Liver (tissue), 9 donors: ENCODE data around the gene ZFP57. TPM values are rescaled to one million over a fixed set of nuclear protein-coding genes. Genes with fewer than 3 reads are reported as not detected.

ENCODE experiments used
- DNase-seq: peaks from one replicate; pipeline ENCODE4 v3.0.0-alpha.2; 2017; ENCODE audit warnings: low spot score
- H3K27ac ChIP-seq, 2 donors: one replicate each; pipeline ENCODE4 v1.7.0; 2013; ENCODE audit warnings: inconsistent platforms in 2 of 2, low read length in 2 of 2, control low read depth in 1 of 2, low read depth in 1 of 2, mild to moderate bottlenecking in 1 of 2
- H3K27me3 ChIP-seq, 4 donors: one replicate each; pipeline versions ENCODE4 v1.6.1 to v1.7.0; 2013; ENCODE audit warnings: low read length in 3 of 4, inconsistent platforms in 1 of 4, mild to moderate bottlenecking in 1 of 4, moderate library complexity in 1 of 4; ENCODE audit not compliant: control insufficient read depth in 4 of 4, insufficient read depth in 4 of 4
- H3K36me3 ChIP-seq, 4 donors: one replicate each; pipeline versions ENCODE4 v1.6.1 to v1.7.0; 2013; ENCODE audit warnings: low read length in 3 of 4, mild to moderate bottlenecking in 3 of 4, low read depth in 1 of 4, moderate library complexity in 1 of 4; ENCODE audit not compliant: control insufficient read depth in 4 of 4, insufficient read depth in 3 of 4
- H3K4me1 ChIP-seq, 4 donors: one replicate each; pipeline versions ENCODE4 v1.6.1 to v1.7.0; 2013; ENCODE audit warnings: low read length in 3 of 4, mild to moderate bottlenecking in 3 of 4, moderate library complexity in 1 of 4; ENCODE audit not compliant: control insufficient read depth in 4 of 4, insufficient read depth in 4 of 4
- H3K4me3 ChIP-seq, 3 donors: one replicate each; pipeline versions ENCODE4 v1.6.1 to v1.7.0; 2013; ENCODE audit warnings: low read length in 3 of 3, control low read depth in 1 of 3, low read depth in 1 of 3, mild to moderate bottlenecking in 1 of 3
- H3K9ac ChIP-seq, 2 donors: one replicate each; pipeline ENCODE4 v1.7.0; 2013; ENCODE audit warnings: low read length in 2 of 2, mild to moderate bottlenecking in 2 of 2, moderate library complexity in 2 of 2, control low read depth in 1 of 2, low read depth in 1 of 2
- H3K9me3 ChIP-seq, 4 donors: one replicate each; pipeline versions ENCODE4 v1.6.1 to v1.7.0; 2013; ENCODE audit warnings: low read length in 3 of 4; ENCODE audit not compliant: control insufficient read depth in 4 of 4
- ATF3 ChIP-seq: IDR thresholded peaks from 2 replicates; pipeline ENCODE4 v1.6.1; 2016; ENCODE audit warnings: antibody characterized with exemption
- EGR1 ChIP-seq, 2 donors: IDR thresholded peaks; 2 replicates each; pipeline ENCODE4 v1.6.1; 2016 to 2018; ENCODE audit warnings: antibody characterized with exemption in 2 of 2, low read depth in 2 of 2
- FOXA2 ChIP-seq: IDR thresholded peaks from 2 replicates; pipeline ENCODE4 v1.6.1; 2016; ENCODE audit warnings: antibody characterized with exemption
- GABPA ChIP-seq, 2 donors: IDR thresholded peaks in 1 of 2; conservative IDR thresholded peaks in 1 of 2; 2 replicates each; pipeline ENCODE4 v1.6.1; 2016; ENCODE audit warnings: antibody characterized with exemption in 2 of 2, mild to moderate bottlenecking in 1 of 2, moderate library complexity in 1 of 2
- HNF4A ChIP-seq, 2 donors: conservative IDR thresholded peaks; 2 replicates each; pipeline ENCODE4 v1.6.1; 2016; ENCODE audit warnings: antibody characterized with exemption in 2 of 2, mild to moderate bottlenecking in 2 of 2
- HNF4G ChIP-seq: IDR thresholded peaks from 2 replicates; pipeline ENCODE4 v1.6.1; 2016; ENCODE audit warnings: antibody characterized with exemption
- JUND ChIP-seq, 2 donors: IDR thresholded peaks; 2 replicates each; pipeline ENCODE4 v1.6.1; 2016; ENCODE audit warnings: antibody characterized with exemption in 2 of 2
- MAX ChIP-seq: IDR thresholded peaks from 2 replicates; pipeline ENCODE4 v1.6.1; 2016; ENCODE audit warnings: antibody characterized with exemption
- RAD21 ChIP-seq, 2 donors: IDR thresholded peaks; 2 replicates each; pipeline ENCODE4 v1.6.1; 2016; ENCODE audit warnings: antibody characterized with exemption in 2 of 2, mild to moderate bottlenecking in 2 of 2
- RXRA ChIP-seq, 2 donors: IDR thresholded peaks; 2 replicates each; pipeline ENCODE4 v1.6.1; 2017 to 2018; ENCODE audit warnings: antibody characterized with exemption in 2 of 2, mild to moderate bottlenecking in 1 of 2
- SP1 ChIP-seq: IDR thresholded peaks from 2 replicates; pipeline ENCODE4 v1.6.1; 2018; ENCODE audit warnings: antibody characterized with exemption, mild to moderate bottlenecking
- TAF1 ChIP-seq: conservative IDR thresholded peaks from 2 replicates; pipeline ENCODE4 v1.6.1; 2016; ENCODE audit warnings: antibody characterized with exemption, mild to moderate bottlenecking
- ZBTB33 ChIP-seq: IDR thresholded peaks from 2 replicates; pipeline ENCODE4 v1.6.1; 2016; ENCODE audit warnings: antibody characterized with exemption
- WGBS: extraction: QIAGEN DNeasy Blood & Tissue Kit; methylation state at CpG from one replicate; pipeline ENCODE4 v1.1.7; 2013; 5-methylcytosine and 5-hydroxymethylcytosine counted together
- polyA plus RNA-seq, 2 donors: library from polyadenylated mRNA; stranded (reverse) in 1 of 2; unstranded in 1 of 2; fragments of 200-250 nt in 1 of 2; fragments of >200 nt in 1 of 2; fragmentation: Nextera tagmentation in 1 of 2; extraction: Ambion mirVana in 1 of 2; gene quantifications; one replicate each; pipeline versions ENCODE4 v1.2.1 to v1.2.3, GENCODE V29; 2013 to 2015
- total RNA-seq, 2 donors: library from RNA; depleted of rRNA; stranded (reverse); fragments of >200 nt; gene quantifications; one replicate each; pipeline ENCODE4 v1.2.3, GENCODE V29; 2014
- TF ChIP-seq, protein P1 (sequence below): fragments of 150-350 bp; IDR thresholded peaks from 2 replicates; pipeline ENCODE4 v1.5.1; 2017; ENCODE audit warnings: improper control_type of control experiment, low read depth, low read length; ENCODE audit not compliant: missing input control
- TF ChIP-seq, protein P2 (sequence below): IDR thresholded peaks from 2 replicates; pipeline ENCODE4 v1.6.1; 2016; ENCODE audit warnings: antibody characterized with exemption, mild to moderate bottlenecking
- donor health status: healthy.
- donor health status: healthy.
- donor health status: healthy.
- donor health status: healthy.
- donor health status: healthy.

ZFP57 gene
- total and polyA plus RNA-seq, 4 donors, result not detected

- Histone ChIP-seq H3K9me3 (no peaks in the 10 kb centered on the region), H3K9ac (no peak overlapping the region), H3K27me3 (no peaks in the 10 kb centered on the region), H3K36me3 (no peaks in the 10 kb centered on the region), H3K4me3 (no peak overlapping the region), H3K4me1 (peaks cover 0 to 4% (median 3%) of the 10 kb centered on the region in 4 donors), H3K27ac (no peak overlapping the region)
- no peak for DNase-seq
- 67% methylated on average over 8 of the region's 8 CpGs for WGBS
- TF ChIP-seq JUND (IDR thresholded peaks at IDR 0.05), result no peak
- no peak for TF ChIP-seq TAF1
- TF ChIP-seq, protein P1, sequence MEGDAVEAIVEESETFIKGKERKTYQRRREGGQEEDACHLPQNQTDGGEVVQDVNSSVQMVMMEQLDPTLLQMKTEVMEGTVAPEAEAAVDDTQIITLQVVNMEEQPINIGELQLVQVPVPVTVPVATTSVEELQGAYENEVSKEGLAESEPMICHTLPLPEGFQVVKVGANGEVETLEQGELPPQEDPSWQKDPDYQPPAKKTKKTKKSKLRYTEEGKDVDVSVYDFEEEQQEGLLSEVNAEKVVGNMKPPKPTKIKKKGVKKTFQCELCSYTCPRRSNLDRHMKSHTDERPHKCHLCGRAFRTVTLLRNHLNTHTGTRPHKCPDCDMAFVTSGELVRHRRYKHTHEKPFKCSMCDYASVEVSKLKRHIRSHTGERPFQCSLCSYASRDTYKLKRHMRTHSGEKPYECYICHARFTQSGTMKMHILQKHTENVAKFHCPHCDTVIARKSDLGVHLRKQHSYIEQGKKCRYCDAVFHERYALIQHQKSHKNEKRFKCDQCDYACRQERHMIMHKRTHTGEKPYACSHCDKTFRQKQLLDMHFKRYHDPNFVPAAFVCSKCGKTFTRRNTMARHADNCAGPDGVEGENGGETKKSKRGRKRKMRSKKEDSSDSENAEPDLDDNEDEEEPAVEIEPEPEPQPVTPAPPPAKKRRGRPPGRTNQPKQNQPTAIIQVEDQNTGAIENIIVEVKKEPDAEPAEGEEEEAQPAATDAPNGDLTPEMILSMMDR, result peak; percentile 55
- TF ChIP-seq MAX, result no peak
- TF ChIP-seq HNF4A (conservative IDR thresholded peaks at IDR 0.05), result no peak
- TF ChIP-seq ATF3, result no peak
- no peak for TF ChIP-seq SP1
- no peak for TF ChIP-seq RXRA (IDR thresholded peaks at IDR 0.05)
- no peak for TF ChIP-seq ZBTB33
- TF ChIP-seq EGR1 (IDR thresholded peaks at IDR 0.05; ENCODE audit: low read depth in 2 of 2), result no peak
- no peak for TF ChIP-seq FOXA2
- TF ChIP-seq HNF4G, result no peak
- no peak for TF ChIP-seq GABPA (IDR thresholded peaks at IDR 0.05 in 1 of 2, conservative IDR thresholded peaks at IDR 0.05 in 1 of 2)
- TF ChIP-seq, protein P2, sequence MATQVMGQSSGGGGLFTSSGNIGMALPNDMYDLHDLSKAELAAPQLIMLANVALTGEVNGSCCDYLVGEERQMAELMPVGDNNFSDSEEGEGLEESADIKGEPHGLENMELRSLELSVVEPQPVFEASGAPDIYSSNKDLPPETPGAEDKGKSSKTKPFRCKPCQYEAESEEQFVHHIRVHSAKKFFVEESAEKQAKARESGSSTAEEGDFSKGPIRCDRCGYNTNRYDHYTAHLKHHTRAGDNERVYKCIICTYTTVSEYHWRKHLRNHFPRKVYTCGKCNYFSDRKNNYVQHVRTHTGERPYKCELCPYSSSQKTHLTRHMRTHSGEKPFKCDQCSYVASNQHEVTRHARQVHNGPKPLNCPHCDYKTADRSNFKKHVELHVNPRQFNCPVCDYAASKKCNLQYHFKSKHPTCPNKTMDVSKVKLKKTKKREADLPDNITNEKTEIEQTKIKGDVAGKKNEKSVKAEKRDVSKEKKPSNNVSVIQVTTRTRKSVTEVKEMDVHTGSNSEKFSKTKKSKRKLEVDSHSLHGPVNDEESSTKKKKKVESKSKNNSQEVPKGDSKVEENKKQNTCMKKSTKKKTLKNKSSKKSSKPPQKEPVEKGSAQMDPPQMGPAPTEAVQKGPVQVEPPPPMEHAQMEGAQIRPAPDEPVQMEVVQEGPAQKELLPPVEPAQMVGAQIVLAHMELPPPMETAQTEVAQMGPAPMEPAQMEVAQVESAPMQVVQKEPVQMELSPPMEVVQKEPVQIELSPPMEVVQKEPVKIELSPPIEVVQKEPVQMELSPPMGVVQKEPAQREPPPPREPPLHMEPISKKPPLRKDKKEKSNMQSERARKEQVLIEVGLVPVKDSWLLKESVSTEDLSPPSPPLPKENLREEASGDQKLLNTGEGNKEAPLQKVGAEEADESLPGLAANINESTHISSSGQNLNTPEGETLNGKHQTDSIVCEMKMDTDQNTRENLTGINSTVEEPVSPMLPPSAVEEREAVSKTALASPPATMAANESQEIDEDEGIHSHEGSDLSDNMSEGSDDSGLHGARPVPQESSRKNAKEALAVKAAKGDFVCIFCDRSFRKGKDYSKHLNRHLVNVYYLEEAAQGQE, result no peak
- TF ChIP-seq RAD21 (IDR thresholded peaks at IDR 0.05), result peak; percentile 35 to 62
Measured at GRCh38 chr6:29651413-29652197, 29.3 kb downstream of the ZFP57 start.
